ENCODE measurements around the gene RPN1. TPM values are rescaled to one million over a fixed set of nuclear protein-coding genes. Genes with fewer than 3 reads are reported as not detected.

RPN1 gene
- total RNA-seq (2021; fragmentation: NEBNext Ultra II Directional; extraction: Animal tissue kit (Norgen Biotek cat#: 25700)) (204 and 211 TPM in 2 replicates), polyA plus RNA-seq (2011; rRNA removed) (130 and 165 TPM in 2 replicates), polyA minus RNA-seq (2011; rRNA and poly(A)+ RNA removed) (400 and 441 TPM in 2 replicates)
- 191 TPM for polyA plus RNA-seq (2011; cell fraction: cytosol; rRNA removed)
- polyA plus RNA-seq (2011; cell fraction: nucleus; rRNA removed), result 198 TPM
- 165 to 184 TPM (median 180 TPM) in 4 replicates for polyA plus RNA-seq (2012, experiment 1 of 2)
- 210 TPM for polyA plus RNA-seq (2012, experiment 2 of 2)
- 334 TPM for polyA plus RNA-seq (2013, experiment 1 of 2)
- polyA plus RNA-seq (2013, experiment 2 of 2), result 339 TPM
- polyA minus RNA-seq (2011; cell fraction: cytosol; rRNA and poly(A)+ RNA removed), result 180 TPM
- polyA minus RNA-seq (2011; cell fraction: nucleus; rRNA and poly(A)+ RNA removed), result 128 TPM
- long read RNA-seq, experiment 1, transcript RPN1-201 (10 exons, 2,314 nt), result major isoform, 35 of 121 reads
- long read RNA-seq, experiment 1, partial matches to known transcripts, result 59 of 121 reads
- long read RNA-seq, experiment 1, other reads (novel, unspliced or antisense), result 27 of 121 reads
- long read RNA-seq, experiment 2, transcript RPN1-201 (10 exons, 2,314 nt), result major isoform, 32 of 41 reads
- long read RNA-seq, experiment 2, partial matches to known transcripts, result 8 of 41 reads
- long read RNA-seq, experiment 2, other reads (novel, unspliced or antisense), result 1 of 41 reads

DNA sequence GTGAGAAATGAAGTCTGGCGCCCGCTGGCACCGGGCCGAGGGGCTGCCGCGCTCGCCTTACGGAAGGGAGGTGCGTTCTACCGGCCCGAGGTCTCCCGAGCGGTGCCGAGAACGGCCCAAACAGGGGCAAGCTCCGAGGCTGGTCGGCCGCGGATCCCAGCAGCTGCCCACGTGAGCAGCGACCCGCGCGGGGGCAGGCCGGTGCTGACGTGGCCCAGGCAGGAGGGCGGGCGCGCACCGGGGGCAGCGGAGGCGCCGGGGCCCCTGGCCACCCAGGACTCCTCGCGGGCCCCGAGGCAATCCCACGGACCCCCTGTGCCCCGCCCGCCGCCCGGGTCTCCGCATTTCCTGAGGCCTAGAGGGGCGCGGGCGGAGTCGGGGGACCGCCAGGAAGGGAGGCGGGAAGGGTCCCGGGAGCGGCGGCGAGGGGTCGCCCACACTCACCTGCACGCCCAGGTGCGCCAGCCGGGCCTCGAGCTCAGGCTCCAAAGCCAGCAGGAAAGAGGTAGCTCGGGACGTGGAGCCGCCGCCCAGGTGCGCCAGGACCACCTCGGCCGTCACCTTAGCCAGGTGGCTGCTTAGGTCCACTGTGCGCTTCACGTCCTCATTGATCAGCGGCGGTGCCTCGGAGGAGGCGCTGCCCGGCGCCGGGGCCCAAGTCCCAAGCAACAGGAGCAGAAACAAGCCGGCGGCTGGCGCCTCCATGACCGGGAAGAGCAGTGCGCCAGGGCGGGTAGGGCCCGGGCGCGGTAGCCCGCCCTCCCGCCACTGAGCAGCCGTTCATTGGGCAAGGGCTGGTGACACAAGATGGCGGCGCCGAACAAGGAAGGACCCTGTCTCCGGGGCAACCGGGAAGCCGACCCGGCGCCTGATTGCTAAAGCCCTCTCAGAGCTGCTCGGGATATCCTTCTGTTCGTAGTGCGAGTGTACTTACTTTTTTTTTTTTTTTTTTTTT, at the start of gene RPN1:
RPN1 (minus strand) TSS at position 723 of the 955 bp plus-strand sequence; CDS start at position 705, 18 bp downstream.
- no peak for FAIRE-seq
- CTCF ChIA-PET (ENCODE audit: partially characterized antibody), result interaction anchor here (0.6 to 0.7 kb wide), 2 partner anchors 145 to 215 kb away, joined by 3 to 4 read pairs; no protein-coding TSS in a partner anchor
- no peak for TF ChIP-seq RFX5 (IDR thresholded peaks at IDR 0.05; ENCODE audit: borderline replicate concordance, low read depth, low read length)
- peak; percentile 85 for TF ChIP-seq TAF7 (optimal IDR thresholded peaks at IDR 0.05; ENCODE audit: borderline replicate concordance, low read depth, low read length)
- no peak for TF ChIP-seq KDM1A (IDR thresholded peaks at IDR 0.05; ENCODE audit: borderline replicate concordance, low read length)
- no peak for TF ChIP-seq JUND (IDR thresholded peaks at IDR 0.05; ENCODE audit: low read length)
- TF ChIP-seq JUN (IDR thresholded peaks at IDR 0.05; ENCODE audit: low read depth, low read length), result no peak
- TF ChIP-seq BRCA1 (IDR thresholded peaks at IDR 0.05; ENCODE audit: low read depth, low read length), result no peak
- TF ChIP-seq BACH1 (IDR thresholded peaks at IDR 0.05; ENCODE audit: low read length), result no peak
- TF ChIP-seq SP2 (IDR thresholded peaks at IDR 0.05; ENCODE audit: low read length), result no peak

More for the DNA sequence above, at the start of gene RPN1:
- Histone ChIP-seq H2BK12ac (ENCODE audit: low read depth, low read length) (0 out of 2 replicates have a peak within 1 kb of the TSS, but pooled peaks have one; percentile 12), H3K36me3 (ENCODE audit: control insufficient read depth in 2 of 4, insufficient read depth in 4 of 4, low read length in 3 of 4) (no peaks in the 10 kb centered on the region), H4K5ac (ENCODE audit: insufficient read length, low read depth, low read length) (peak within 1 kb of the TSS; percentile 91), H2AFZ (ENCODE audit: low read length) (no peak within 1 kb of the TSS; the same call in 1 of the 2 replicates), H3K79me2 (ENCODE audit: control insufficient read depth in 1 of 2, insufficient read depth in 2 of 2, low read length in 2 of 2) (peaks cover 32 to 52% of the 10 kb centered on the region in 2 experiments), H2BK15ac (ENCODE audit: low read length) (0 out of 2 replicates have a peak within 1 kb of the TSS, but pooled peaks have one; percentile 8), H3K4me1 (replicated peaks in 1 of 4; ENCODE audit: control insufficient read depth in 3 of 4, insufficient read depth in 4 of 4, low read length in 3 of 4) (no peaks in the 10 kb centered on the region; a peak in 2 of 7 replicates), H4K20me1 (replicated peaks in 1 of 2; ENCODE audit: control insufficient read depth in 1 of 2, insufficient read depth in 2 of 2, low read length in 2 of 2) (peaks cover 1 to 3% of the 10 kb centered on the region in 2 experiments), H4K8ac (ENCODE audit: extremely low read depth, insufficient read depth, low read length) (peak within 1 kb of the TSS; percentile 99; the same call in 1 of the 2 replicates), H2BK120ac (replicated peaks; ENCODE audit: low read depth, low read length) (no peak within 1 kb of the TSS), H3K27ac (ENCODE audit: low read depth, low read length) (peak within 1 kb of the TSS; percentile 95), H3K4me2 (ENCODE audit: insufficient read depth in 1 of 2, low read depth in 2 of 2, low read length in 2 of 2) (peak within 1 kb of the TSS; percentile 69 to 76), H3K56ac (replicated peaks; ENCODE audit: insufficient read length, low read depth, low read length) (peak within 1 kb of the TSS; percentile 86), H3K23me2 (ENCODE audit: low read depth, low read length) (no peaks in the 10 kb centered on the region; the same call in 1 of the 2 replicates), H3K4ac (replicated peaks; ENCODE audit: insufficient read length, low read depth, low read length) (peak within 1 kb of the TSS; percentile 96), H3K9ac (replicated peaks in 1 of 4; ENCODE audit: extremely low read depth in 1 of 4, low read depth in 3 of 4, low read length in 3 of 4) (peak within 1 kb of the TSS; percentile 93 to 98 (median 96)), H3K27me3 (replicated peaks in 1 of 4; ENCODE audit: control insufficient read depth in 3 of 4, extremely low read depth in 1 of 4, insufficient read depth in 3 of 4, low read length in 3 of 4) (no peaks in the 10 kb centered on the region), H2AK5ac (ENCODE audit: low read depth, low read length) (no peak within 1 kb of the TSS), H3K4me3 (ENCODE audit: extremely low read depth in 1 of 4, insufficient read depth in 2 of 4, low read depth in 3 of 4, low read length in 4 of 4) (peak within 1 kb of the TSS; percentile 90 to 100 (median 98)), H4K91ac (replicated peaks; ENCODE audit: insufficient read length, low read length) (peak within 1 kb of the TSS; percentile 12), H2BK5ac (ENCODE audit: low read depth, low read length) (peak within 1 kb of the TSS; percentile 86), H3K14ac (ENCODE audit: insufficient read length) (no peak within 1 kb of the TSS), H3K23ac (ENCODE audit: insufficient read length) (no peak within 1 kb of the TSS), H3K9me3 (ENCODE audit: insufficient read depth in 2 of 2, low read depth in 1 of 2, low read length in 1 of 2) (no peaks in the 10 kb centered on the region), H2BK20ac (ENCODE audit: low read length) (no peak within 1 kb of the TSS), H3K18ac (ENCODE audit: extremely low read depth, low read length) (peak within 1 kb of the TSS; percentile 64), H3K79me1 (ENCODE audit: low read depth, low read length) (no peaks in the 10 kb centered on the region; the same call in 1 of the 2 replicates)
- POLR2A ChIA-PET (ENCODE audit: partially characterized antibody), result interaction anchor here (0.7 to 3.2 kb wide), 12 partner anchors 12 to 117 kb away, joined by 3 to 13 read pairs (median 4); no protein-coding TSS in a partner anchor
- WGBS, 2 experiments (ENCODE audit: extremely low coverage in 1 of 2, insufficient coverage in 1 of 2, insufficient read length in 1 of 2, insufficient replicate concordance in 2 of 2, low coverage in 1 of 2, low lambda C conversion rate in 2 of 2, missing lambda C conversion rate in 1 of 2), result 2% methylated on average over 53 of the region's 96 CpGs; no CpG with 5 or more reads in 1 of the 2 experiments
- DNase-seq (ENCODE audit: low read depth in 1 of 2, low spot score in 2 of 2), result peak; percentile 57 to 95
